DOHH2 (cell line): ENCODE measurements around the gene PCDHA2.

ENCODE experiments used
- CTCF ChIP-seq: fragments of 200-600 bp; sonication (generic); IDR thresholded peaks from one replicate; pipeline ENCODE4 v1.5.1; 2014; ENCODE audit warnings: antibody characterized with exemption, mild to moderate bottlenecking, low read depth, low read length; ENCODE audit not compliant: poor library complexity, severe bottlenecking
- EZH2phosphoT487 ChIP-seq: fragments of 200-600 bp; sonication (generic); IDR thresholded peaks from 2 replicates; pipeline ENCODE4 v1.6.1; 2017; ENCODE audit warnings: borderline replicate concordance, mild to moderate bottlenecking, antibody characterized with exemption, low read length, moderate library complexity, mixed read lengths

DNA sequence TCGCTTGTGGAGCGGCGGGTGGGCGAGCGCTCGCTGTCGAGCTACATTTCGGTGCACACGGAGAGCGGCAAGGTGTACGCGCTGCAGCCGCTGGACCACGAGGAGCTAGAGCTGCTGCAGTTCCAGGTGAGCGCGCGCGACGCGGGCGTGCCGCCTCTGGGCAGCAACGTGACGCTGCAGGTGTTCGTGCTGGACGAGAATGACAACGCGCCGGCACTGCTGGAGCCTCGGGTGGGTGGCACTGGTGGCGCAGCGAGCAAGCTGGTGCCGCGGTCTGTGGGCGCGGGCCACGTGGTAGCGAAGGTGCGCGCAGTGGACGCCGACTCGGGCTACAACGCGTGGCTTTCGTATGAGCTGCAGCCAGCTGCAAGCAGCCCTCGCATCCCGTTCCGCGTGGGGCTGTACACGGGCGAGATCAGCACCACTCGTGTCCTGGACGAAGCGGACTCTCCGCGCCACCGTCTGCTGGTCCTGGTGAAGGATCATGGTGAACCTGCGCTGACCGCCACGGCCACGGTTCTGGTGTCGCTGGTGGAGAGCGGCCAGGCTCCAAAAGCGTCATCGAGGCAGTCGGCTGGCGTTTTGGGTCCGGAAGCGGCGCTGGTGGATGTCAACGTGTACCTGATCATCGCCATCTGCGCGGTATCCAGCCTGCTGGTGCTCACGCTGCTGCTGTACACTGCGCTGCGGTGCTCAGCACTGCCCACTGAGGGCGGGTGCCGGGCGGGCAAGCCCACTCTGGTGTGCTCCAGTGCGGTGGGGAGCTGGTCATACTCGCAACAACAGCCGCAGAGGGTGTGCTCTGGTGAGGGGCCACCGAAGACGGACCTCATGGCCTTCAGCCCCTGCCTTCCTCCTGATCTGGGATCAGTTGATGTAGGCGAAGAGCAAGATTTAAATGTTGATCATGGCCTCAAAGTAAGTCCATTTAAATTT, 48.4 kb downstream of the PCDHA2 start:
- TF ChIP-seq CTCF (no peak), EZH2phosphoT487 (no peak)
